ENCODE measurements around the gene IFI44. TPM values are rescaled to one million over a fixed set of nuclear protein-coding genes. Genes with fewer than 3 reads are reported as not detected.

Gene IFI44
- total and polyA plus RNA-seq, 2 donors (not counting 3 experiments of a cell fraction or from before 2014, with no cell fraction given) = 11.8 to 12.3 TPM

DNA sequence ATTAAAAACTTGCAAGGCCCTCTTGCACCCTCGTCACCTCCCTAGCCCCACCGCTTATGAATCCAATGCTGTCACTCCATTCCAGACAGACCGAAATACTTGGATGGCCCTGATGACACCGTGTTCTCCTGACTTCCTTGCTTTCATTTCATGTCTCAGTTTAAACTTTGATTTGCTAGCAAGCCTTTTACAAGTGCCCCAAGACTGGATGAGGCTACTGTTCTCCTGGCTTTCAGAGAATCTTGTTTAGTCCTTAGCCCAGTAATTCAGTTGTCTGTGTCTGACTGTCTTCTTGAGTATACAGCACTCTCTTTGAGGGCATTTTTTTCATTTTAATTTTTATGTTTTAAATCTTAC lies 30.2 kb upstream of the IFI44 start:
- BruUV-seq (replicated peaks) = no TSS peak
- Histone ChIP-seq H3K79me2 (ENCODE audit: control insufficient read depth, insufficient read depth, low read length) (no peaks in the 10 kb centered on the region), H3K9ac (replicated peaks; ENCODE audit: extremely low read depth, insufficient read depth, low read length) (peak overlapping the region; percentile 39), H3K9me3 (replicated peaks; ENCODE audit: control insufficient read depth, insufficient read depth, low read length) (no peaks in the 10 kb centered on the region), H3K36me3 (ENCODE audit: control insufficient read depth in 2 of 2, extremely low read depth in 1 of 2, insufficient read depth in 2 of 2, low read length in 2 of 2) (no peaks in the 10 kb centered on the region), H3K27ac (ENCODE audit: insufficient read depth, low read depth, low read length) (peak overlapping the region; percentile 2), H3K27me3 (ENCODE audit: control insufficient read depth in 2 of 2, insufficient read depth in 2 of 2, low read length in 2 of 2) (no peaks in the 10 kb centered on the region), H3K4me3 (replicated peaks in 1 of 3; ENCODE audit: insufficient read depth in 1 of 3, low read depth in 1 of 3, low read length in 3 of 3) (peak overlapping the region in 1 of 3 experiments; percentile 35), H3K9me1 (replicated peaks; ENCODE audit: control insufficient read depth, extremely low read depth, insufficient read depth, low read length) (no peaks in the 10 kb centered on the region), H2AFZ (ENCODE audit: low read depth, low read length) (peak overlapping the region; percentile 84), H3K4me1 (ENCODE audit: control insufficient read depth, extremely low read depth, insufficient read depth, low read length) (peaks cover 18% of the 10 kb centered on the region), H4K20me1 (replicated peaks; ENCODE audit: control insufficient read depth, extremely low read depth, insufficient read depth, low read length) (no peaks in the 10 kb centered on the region), H3K4me2 (ENCODE audit: insufficient read depth, low read length) (peak overlapping the region; percentile 79)
- DNase-seq (ENCODE audit: low read depth, low spot score) (no peak), FAIRE-seq (no peak)
- intact Hi-C loops (cut with micrococcal nuclease) = loop anchor here (5.0 kb wide), 2 partner anchors 213 to 733 kb away; no protein-coding TSS in a partner anchor
- no peak for TF ChIP-seq POLR2A (IDR thresholded peaks at IDR 0.05; ENCODE audit: low read depth, low read length)
- TF ChIP-seq JUN (IDR thresholded peaks at IDR 0.05; ENCODE audit: borderline replicate concordance, insufficient read depth, insufficient read length, low read depth) = no peak
- TF ChIP-seq, protein P1, sequence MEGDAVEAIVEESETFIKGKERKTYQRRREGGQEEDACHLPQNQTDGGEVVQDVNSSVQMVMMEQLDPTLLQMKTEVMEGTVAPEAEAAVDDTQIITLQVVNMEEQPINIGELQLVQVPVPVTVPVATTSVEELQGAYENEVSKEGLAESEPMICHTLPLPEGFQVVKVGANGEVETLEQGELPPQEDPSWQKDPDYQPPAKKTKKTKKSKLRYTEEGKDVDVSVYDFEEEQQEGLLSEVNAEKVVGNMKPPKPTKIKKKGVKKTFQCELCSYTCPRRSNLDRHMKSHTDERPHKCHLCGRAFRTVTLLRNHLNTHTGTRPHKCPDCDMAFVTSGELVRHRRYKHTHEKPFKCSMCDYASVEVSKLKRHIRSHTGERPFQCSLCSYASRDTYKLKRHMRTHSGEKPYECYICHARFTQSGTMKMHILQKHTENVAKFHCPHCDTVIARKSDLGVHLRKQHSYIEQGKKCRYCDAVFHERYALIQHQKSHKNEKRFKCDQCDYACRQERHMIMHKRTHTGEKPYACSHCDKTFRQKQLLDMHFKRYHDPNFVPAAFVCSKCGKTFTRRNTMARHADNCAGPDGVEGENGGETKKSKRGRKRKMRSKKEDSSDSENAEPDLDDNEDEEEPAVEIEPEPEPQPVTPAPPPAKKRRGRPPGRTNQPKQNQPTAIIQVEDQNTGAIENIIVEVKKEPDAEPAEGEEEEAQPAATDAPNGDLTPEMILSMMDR (IDR thresholded peaks at IDR 0.05; ENCODE audit: extremely low read depth in 1 of 2, insufficient read depth in 1 of 2, low read depth in 1 of 2, low read length in 2 of 2) = no peak
- no peak for TF ChIP-seq GATA2 (IDR thresholded peaks at IDR 0.05; ENCODE audit: insufficient read depth, insufficient read length, low read depth, low read length)
- no peak for TF ChIP-seq FOS (IDR thresholded peaks at IDR 0.05; ENCODE audit: borderline replicate concordance, insufficient read depth, low read length)
- TF ChIP-seq EZH2 (IDR thresholded peaks at IDR 0.05; ENCODE audit: borderline replicate concordance, low read depth, low read length, severe bottlenecking) = no peak
- TF ChIP-seq, protein P2, sequence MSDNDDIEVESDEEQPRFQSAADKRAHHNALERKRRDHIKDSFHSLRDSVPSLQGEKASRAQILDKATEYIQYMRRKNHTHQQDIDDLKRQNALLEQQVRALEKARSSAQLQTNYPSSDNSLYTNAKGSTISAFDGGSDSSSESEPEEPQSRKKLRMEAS (IDR thresholded peaks at IDR 0.05; ENCODE audit: insufficient read depth, insufficient read length) = no peak
- no peak for TF ChIP-seq POLR2AphosphoS5 (IDR thresholded peaks at IDR 0.05; ENCODE audit: insufficient read depth, low read depth, low read length)
- no peak for TF ChIP-seq MYC (IDR thresholded peaks at IDR 0.05; ENCODE audit: low read depth, low read length)
- dilution Hi-C loops (cut with MboI; ENCODE audit: extremely low pct_ligation_motif_present, low sequenced_read_pairs) = no loop called here
- ChIA-PET CTCF (interaction anchor here (0.8 to 4.6 kb wide), 7 partner anchors 10 to 584 kb away, joined by 3 to 25 read pairs (median 4); no protein-coding TSS in a partner anchor), POLR2A (no interaction called here)

All from endothelial cell of umbilical vein (primary cell).